Cardiac muscle cell (in vitro differentiated cells and primary cell): ENCODE measurements around the gene NLRP14. TPM values are rescaled to one million over a fixed set of nuclear protein-coding genes. Genes with fewer than 3 reads are reported as not detected.
A peak's percentile ranks its signal among the peaks of the same experiment; 100 is the strongest.

Source experiments
- DNase-seq, 2 donors: peaks; one replicate each; pipeline versions ENCODE4 v3.0.0 to v3.0.0-alpha.2; 2010 to 2017; ENCODE audit warnings: low read depth in 1 of 2, low spot score in 1 of 2
- H3K27ac ChIP-seq: fragments of 200-600 bp; sonication (generic); 2 replicates; pipeline ENCODE4 v1.5.1; 2016
- H3K27me3 ChIP-seq: fragments of 200-600 bp; sonication (generic); 2 replicates; pipeline ENCODE4 v1.6.0; 2016; ENCODE audit warnings: control low read depth
- H3K36me3 ChIP-seq: fragments of 200-600 bp; sonication (generic); 2 replicates; pipeline ENCODE4 v1.5.1; 2016; ENCODE audit warnings: control low read depth
- H3K4me1 ChIP-seq: fragments of 200-600 bp; sonication (generic); 2 replicates; pipeline ENCODE4 v1.8.1; 2017; ENCODE audit warnings: low read depth, mild to moderate bottlenecking, mixed run types
- H3K4me3 ChIP-seq: fragments of 200-600 bp; sonication (generic); 2 replicates; pipeline ENCODE4 v1.5.1; 2016; ENCODE audit warnings: mild to moderate bottlenecking
- H3K9me3 ChIP-seq: fragments of 200-600 bp; sonication (generic); 2 replicates; pipeline ENCODE4 v1.5.1; 2017; ENCODE audit warnings: low read depth, mild to moderate bottlenecking, control low read depth
- polyA plus RNA-seq: library from polyadenylated mRNA; unstranded; fragments of >200 nt; fragmentation: Nextera tagmentation; extraction: Ambion mirVana; gene quantifications from 2 replicates; pipeline ENCODE4 v1.2.1, GENCODE V29; 2016
- total RNA-seq: library from RNA; depleted of rRNA; stranded (reverse); fragments of >200 nt; gene quantifications from 2 replicates; pipeline ENCODE4 v1.2.3, GENCODE V29; 2016
- TF ChIP-seq, protein P1 (sequence below): IDR thresholded peaks from 2 replicates; pipeline ENCODE4 v1.5.1; 2012; ENCODE audit warnings: low read depth, mild to moderate bottlenecking, low read length

Gene NLRP14
- total and polyA plus RNA-seq, 2 experiments from 2014 or later: 0.92 to 1.0 TPM

GRCh38 chr11:7016011-7016410, 4.3 kb upstream of the NLRP14 start:
- no peak overlapping the region for H3K4me3 ChIP-seq
- peaks cover 23% of the 10 kb centered on the region for H3K4me1 ChIP-seq
- H3K27me3 ChIP-seq: no peaks in the 10 kb centered on the region
- TF ChIP-seq, protein P1, sequence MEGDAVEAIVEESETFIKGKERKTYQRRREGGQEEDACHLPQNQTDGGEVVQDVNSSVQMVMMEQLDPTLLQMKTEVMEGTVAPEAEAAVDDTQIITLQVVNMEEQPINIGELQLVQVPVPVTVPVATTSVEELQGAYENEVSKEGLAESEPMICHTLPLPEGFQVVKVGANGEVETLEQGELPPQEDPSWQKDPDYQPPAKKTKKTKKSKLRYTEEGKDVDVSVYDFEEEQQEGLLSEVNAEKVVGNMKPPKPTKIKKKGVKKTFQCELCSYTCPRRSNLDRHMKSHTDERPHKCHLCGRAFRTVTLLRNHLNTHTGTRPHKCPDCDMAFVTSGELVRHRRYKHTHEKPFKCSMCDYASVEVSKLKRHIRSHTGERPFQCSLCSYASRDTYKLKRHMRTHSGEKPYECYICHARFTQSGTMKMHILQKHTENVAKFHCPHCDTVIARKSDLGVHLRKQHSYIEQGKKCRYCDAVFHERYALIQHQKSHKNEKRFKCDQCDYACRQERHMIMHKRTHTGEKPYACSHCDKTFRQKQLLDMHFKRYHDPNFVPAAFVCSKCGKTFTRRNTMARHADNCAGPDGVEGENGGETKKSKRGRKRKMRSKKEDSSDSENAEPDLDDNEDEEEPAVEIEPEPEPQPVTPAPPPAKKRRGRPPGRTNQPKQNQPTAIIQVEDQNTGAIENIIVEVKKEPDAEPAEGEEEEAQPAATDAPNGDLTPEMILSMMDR: no peak
- no peaks in the 10 kb centered on the region for H3K9me3 ChIP-seq
- no peaks in the 10 kb centered on the region for H3K36me3 ChIP-seq
- H3K27ac ChIP-seq: no peak overlapping the region
- no peak for DNase-seq

- Histone ChIP-seq H3K9me3 (no peaks in the 10 kb centered on the region), H3K36me3 (no peaks in the 10 kb centered on the region), H3K27ac (peak overlapping the region; percentile 52), H3K27me3 (peaks cover 3% of the 10 kb centered on the region), H3K4me1 (peaks cover 6% of the 10 kb centered on the region), H3K4me3 (peak overlapping the region; percentile 68)
- peak; percentile 42 to 58 for DNase-seq
- TF ChIP-seq, protein P1: no peak
These were observed 638 bp upstream of the NLRP14 start for GRCh38 chr11:7019500-7020182.

DNA sequence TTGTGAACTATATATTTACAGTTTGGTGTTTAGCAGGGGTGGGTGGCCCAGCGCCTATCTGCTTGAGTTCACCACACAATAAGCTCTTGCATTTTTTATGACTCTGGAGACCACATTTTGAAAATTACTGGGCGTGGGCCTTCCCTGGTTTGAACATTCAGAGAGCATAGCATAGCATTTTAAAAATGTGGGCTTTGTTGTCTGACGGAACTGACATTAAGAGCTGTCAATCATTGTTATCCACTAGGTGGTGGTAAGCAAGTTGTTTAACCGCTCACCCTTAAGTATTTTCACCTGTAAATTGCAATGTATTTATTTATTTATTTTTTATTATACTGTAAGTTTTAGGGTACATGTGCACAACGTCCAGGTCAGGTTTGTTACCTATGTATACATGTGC, 1.0 kb downstream of the NLRP14 start:
- no peaks in the 10 kb centered on the region for H3K9me3 ChIP-seq
- no peak overlapping the region for H3K27ac ChIP-seq
- H3K27me3 ChIP-seq: peaks cover 3% of the 10 kb centered on the region
- no peaks in the 10 kb centered on the region for H3K36me3 ChIP-seq
- peaks cover 6% of the 10 kb centered on the region for H3K4me1 ChIP-seq
- no peak for DNase-seq
- TF ChIP-seq, protein P1: no peak
- no peak overlapping the region for H3K4me3 ChIP-seq

DNA sequence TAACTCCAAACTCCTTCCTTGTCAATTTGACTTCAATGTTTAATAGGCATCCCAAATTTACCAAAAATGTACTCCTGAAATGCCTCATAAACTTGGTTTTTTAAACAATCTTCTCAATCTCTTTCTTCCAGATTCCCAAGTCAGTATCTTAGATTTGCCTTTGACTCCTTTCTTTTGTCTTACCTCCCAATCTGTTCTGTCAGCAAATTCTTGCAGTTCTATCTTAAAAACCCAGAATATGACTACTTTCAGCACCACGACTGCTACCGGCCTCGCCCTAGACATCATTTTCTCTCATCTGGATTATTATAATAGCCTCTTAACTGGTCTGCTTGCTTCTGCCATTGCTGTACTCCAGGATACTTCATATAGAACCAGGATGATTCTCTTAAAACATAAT, 7.9 kb downstream of the NLRP14 start:
- TF ChIP-seq, protein P1: no peak
- H3K9me3 ChIP-seq: no peaks in the 10 kb centered on the region
- peaks cover 14% of the 10 kb centered on the region for H3K27me3 ChIP-seq
- H3K27ac ChIP-seq: no peak overlapping the region
- H3K36me3 ChIP-seq: no peaks in the 10 kb centered on the region
- DNase-seq: no peak
- no peaks in the 10 kb centered on the region for H3K4me1 ChIP-seq
- H3K4me3 ChIP-seq: no peak overlapping the region

GRCh38 chr11:7030836-7031235, 10.6 kb downstream of the NLRP14 start:
- DNase-seq: no peak
- Histone ChIP-seq H3K9me3 (no peaks in the 10 kb centered on the region), H3K27ac (no peak overlapping the region), H3K4me1 (no peaks in the 10 kb centered on the region), H3K27me3 (peaks cover 11% of the 10 kb centered on the region), H3K4me3 (no peak overlapping the region), H3K36me3 (no peaks in the 10 kb centered on the region)
- TF ChIP-seq, protein P1: no peak

DNA sequence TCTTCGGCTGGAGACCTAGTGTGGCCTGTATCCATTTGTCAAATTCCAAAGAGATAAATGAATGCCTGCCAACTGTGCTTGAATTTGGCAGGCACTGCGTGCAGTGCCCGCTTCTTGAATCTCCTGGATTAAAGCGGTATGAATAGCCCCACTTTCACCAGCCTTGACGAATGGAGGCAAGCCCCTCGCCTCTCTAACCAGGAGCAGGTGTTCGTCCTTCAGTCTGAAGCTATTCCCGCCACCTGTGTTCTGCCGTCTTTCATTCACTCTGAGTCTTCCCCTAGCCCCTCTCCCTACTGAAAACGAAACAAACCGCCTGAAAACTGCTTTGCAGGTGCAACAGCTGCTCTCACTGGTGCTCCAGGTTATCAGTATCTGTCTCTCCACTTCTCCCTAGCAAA, 11.2 kb downstream of the NLRP14 start:
- no peaks in the 10 kb centered on the region for H3K9me3 ChIP-seq
- no peak overlapping the region for H3K27ac ChIP-seq
- no peak for DNase-seq
- peaks cover 13% of the 10 kb centered on the region for H3K27me3 ChIP-seq
- H3K4me3 ChIP-seq: no peak overlapping the region
- H3K36me3 ChIP-seq: no peaks in the 10 kb centered on the region
- TF ChIP-seq, protein P1: no peak
- no peaks in the 10 kb centered on the region for H3K4me1 ChIP-seq
